Transverse colon (tissue), 4 donors: ENCODE measurements around the gene SEMA4A. TPM values are rescaled to one million over a fixed set of nuclear protein-coding genes. Genes with fewer than 3 reads are reported as not detected.
A peak's percentile ranks its signal among the peaks of the same experiment; 100 is the strongest.

ENCODE experiments used
- DNase-seq: peaks from one replicate; pipeline ENCODE4 v3.0.0-alpha.2; 2019
- H3K27ac ChIP-seq, 4 donors: fragments of 200-600 bp; sonication (generic); 2 replicates each; pipeline ENCODE4 v1.5.1; 2016 to 2018; ENCODE audit warnings: inconsistent platforms in 4 of 4
- H3K27me3 ChIP-seq: fragments of 200-600 bp; sonication (generic); 2 replicates; pipeline ENCODE4 v1.5.1; 2017; ENCODE audit warnings: inconsistent platforms
- H3K36me3 ChIP-seq, 4 donors: fragments of 200-600 bp; sonication (generic); 2 replicates each; pipeline ENCODE4 v1.5.1; 2017 to 2019; ENCODE audit warnings: inconsistent platforms in 4 of 4
- H3K4me1 ChIP-seq, 4 donors: fragments of 200-600 bp; sonication (generic); 2 replicates each; pipeline ENCODE4 v1.5.1; 2017 to 2020; ENCODE audit warnings: inconsistent platforms in 4 of 4
- H3K4me3 ChIP-seq, 4 donors: fragments of 200-600 bp; sonication (generic); 1 replicate in 1 of 4; 2 replicates in 3 of 4; pipeline versions ENCODE4 v1.5.1 to v1.6.1; 2017 to 2019; ENCODE audit warnings: inconsistent platforms in 4 of 4
- H3K9me3 ChIP-seq, 2 donors: fragments of 200-600 bp; sonication (generic); 2 replicates each; pipeline ENCODE4 v1.5.1; 2017 to 2019; ENCODE audit warnings: inconsistent platforms in 2 of 2
- CTCF ChIP-seq, 5 experiments: fragments of 200-600 bp in 3 of 5; fragments of 450-650 bp in 2 of 5; sonication (generic) in 3 of 5; IDR thresholded peaks; 1 replicate in 2 of 5; 2 replicates in 3 of 5; pipeline ENCODE4 v1.5.1; 2016 to 2017; ENCODE audit warnings: antibody characterized with exemption in 5 of 5, inconsistent platforms in 3 of 5, mild to moderate bottlenecking in 2 of 5, moderate library complexity in 1 of 5
- EP300 ChIP-seq: sonication (generic); formaldehyde crosslinking; IDR thresholded peaks from one replicate; pipeline ENCODE4 v1.6.1; 2017; ENCODE audit warnings: antibody characterized with exemption, low read depth
- POLR2A ChIP-seq: fragments of 450-650 bp; IDR thresholded peaks from one replicate; pipeline ENCODE4 v1.6.1; 2016; ENCODE audit warnings: antibody characterized with exemption, mild to moderate bottlenecking, moderate library complexity
- POLR2AphosphoS5 ChIP-seq, 3 donors: sonication (generic); formaldehyde crosslinking; IDR thresholded peaks; one replicate each; pipeline ENCODE4 v1.6.1; 2016; ENCODE audit warnings: antibody characterized with exemption in 3 of 3
- WGBS, 2 donors: methylation state at CpG; one replicate each; pipeline ENCODE4 v1.1.5; 2018; ENCODE audit warnings: low coverage in 1 of 2; 5-methylcytosine and 5-hydroxymethylcytosine counted together
- in situ Hi-C, 4 donors: fragments of 200-750 bp; cut with MboI; loops; one replicate each; pipeline versions ENCODE4 v1.15.0 to v1.15.1; 2017; ENCODE audit warnings: low sequenced_read_pairs in 3 of 4, low pct_ligation_motif_present in 1 of 4, low pct_unique_long_range_greater_than_20kb in 1 of 4
- intact Hi-C: fragments of 100-400 bp; cut with DNase I; formaldehyde crosslinking; loops from one replicate; pipeline ENCODE4 v1.15.1; 2023; ENCODE audit warnings: low total_unique reads
- small RNA-seq, 4 donors: library from RNA; depleted of rRNA; stranded (forward); fragments of <200 nt; gene quantifications; one replicate each; pipeline ENCODE3, GENCODE V24; 2016
- total RNA-seq, 4 donors: library from RNA; depleted of rRNA; stranded (reverse); fragments of >200 nt; gene quantifications; one replicate each; pipeline ENCODE4 v1.1.0, GENCODE V29; 2016

The SEMA4A gene
- total RNA-seq, 4 donors from 2014 or later = 2.6 to 6.0 (median 4.8) TPM; not detected in 1

- Histone ChIP-seq H3K4me3 (no peak overlapping the region), H3K9me3 (no peaks in the 10 kb centered on the region), H3K36me3 (peaks cover 0 to 25% (median 4%) of the 10 kb centered on the region in 4 donors), H3K4me1 (peaks cover 0 to 10% (median 4%) of the 10 kb centered on the region in 4 donors), H3K27ac (peak overlapping the region in 3 of 4 donors; percentile 15 to 47 (median 30)), H3K27me3 (no peaks in the 10 kb centered on the region)
- 60 to 79% methylated on average over 1 to 2 of the region's 2 CpGs for WGBS, 2 donors
- no peak for DNase-seq
- in situ Hi-C loops = loop anchor here in 3 of 4 donors (5.0 to 10.0 kb wide), 3 partner anchors 79 to 134 kb away; no protein-coding TSS in a partner anchor
- intact Hi-C loops = no loop called here
- no peak for TF ChIP-seq CTCF (IDR thresholded peaks at IDR 0.05)
- no peak for TF ChIP-seq POLR2A
- no peak for TF ChIP-seq POLR2AphosphoS5 (IDR thresholded peaks at IDR 0.05)
- no peak for TF ChIP-seq EP300
These were observed 72.7 kb downstream of the SEMA4A start for GRCh38 chr1:156226116-156226538.

- no peak for DNase-seq
- in situ Hi-C loops = loop anchor here in 3 of 4 donors (5.0 to 10.0 kb wide), 3 partner anchors 79 to 134 kb away; no protein-coding TSS in a partner anchor
- H3K36me3 ChIP-seq = peaks cover 0 to 22% (median 1%) of the 10 kb centered on the region in 4 donors
- no peak overlapping the region for H3K4me3 ChIP-seq
- H3K9me3 ChIP-seq = no peaks in the 10 kb centered on the region
- intact Hi-C loops = no loop called here
- peak overlapping the region in 1 of 4 donors; percentile 15 for H3K27ac ChIP-seq
- WGBS, 2 donors = 89% methylated on average over 4 of the region's 4 CpGs; no CpG with 5 or more reads in 1 of the 2 donors
- no peak for TF ChIP-seq CTCF (IDR thresholded peaks at IDR 0.05)
- no peaks in the 10 kb centered on the region for H3K27me3 ChIP-seq
- peaks cover 0 to 10% (median 4%) of the 10 kb centered on the region in 4 donors for H3K4me1 ChIP-seq
These were observed 73.4 kb downstream of the SEMA4A start for GRCh38 chr1:156226782-156227181.

Small RNA genes lying within 50 kb of the gene (small RNA-seq; reads per million reads assigned to genes)
- gene RF00568 = 0 reads per million in 4 donors

Other genes starting within 250 kb of the SEMA4A start
- 10 to 100 TPM in 3 of 4 donors, 1 to 10 TPM in 1; 6.4 to 23.7 (median 17.0) TPM for gene RIT1, start 242.2 kb upstream of the SEMA4A start, total RNA-seq
- 100 to 1,000 TPM in 2 of 4 donors, 10 to 100 TPM in 2; 76.2 to 158 (median 98.7) TPM for gene KHDC4, start 219.2 kb upstream of the SEMA4A start, total RNA-seq
- 10 to 100 TPM in 1 of 4 donors, 1 to 10 TPM in 2, under 1 TPM in 1; 0.80 to 11.6 (median 2.5) TPM for gene RXFP4, start 211.9 kb upstream of the SEMA4A start, total RNA-seq
- 100 to 1,000 TPM; 107 to 244 (median 169) TPM for gene ARHGEF2, start 175.0 kb upstream of the SEMA4A start, total RNA-seq
- 100 to 1,000 TPM in 2 of 4 donors, 10 to 100 TPM in 2; 51.2 to 275 (median 168) TPM for gene SSR2, start 132.6 kb upstream of the SEMA4A start, total RNA-seq
- 10 to 100 TPM in 3 of 4 donors, 1 to 10 TPM in 1; 7.9 to 21.3 (median 16.1) TPM for gene UBQLN4, start 99.8 kb upstream of the SEMA4A start, total RNA-seq
- 10 to 100 TPM; 20.9 to 70.9 (median 47.5) TPM for gene LAMTOR2, start 98.8 kb upstream of the SEMA4A start, total RNA-seq
- gene RAB25, start 92.4 kb upstream of the SEMA4A start, total RNA-seq = 100 to 1,000 TPM; 140 to 213 (median 174) TPM
- under 1 TPM in 3 of 4 donors, not detected in 1; 0.14 to 0.60 (median 0.48) TPM for gene MEX3A, start 71.1 kb upstream of the SEMA4A start, total RNA-seq
- gene LMNA, start 38.9 kb upstream of the SEMA4A start, total RNA-seq = 100 to 1,000 TPM; 300 to 999 (median 324) TPM
- 10 to 100 TPM in 3 of 4 donors, 1 to 10 TPM in 1; 9.6 to 19.9 (median 18.9) TPM for gene SLC25A44, start 40.5 kb downstream of the SEMA4A start, total RNA-seq
- 10 to 100 TPM; 29.9 to 67.3 (median 52.3) TPM for gene PMF1, start 59.4 kb downstream of the SEMA4A start, total RNA-seq
- gene BGLAP, start 88.6 kb downstream of the SEMA4A start, total RNA-seq = 1 to 10 TPM in 2 of 4 donors, not detected in 2; 1.6 to 2.1 TPM
- gene PAQR6, start 94.5 kb downstream of the SEMA4A start, total RNA-seq = 1 to 10 TPM in 2 of 4 donors, not detected in 2; 1.7 to 3.1 TPM
- 100 to 1,000 TPM in 2 of 4 donors, 10 to 100 TPM in 2; 72.1 to 134 (median 102) TPM for gene SMG5, start 129.2 kb downstream of the SEMA4A start, total RNA-seq
- gene TMEM79, start 130.7 kb downstream of the SEMA4A start, total RNA-seq = 10 to 100 TPM in 1 of 4 donors, 1 to 10 TPM in 3; 2.0 to 13.1 (median 3.9) TPM
- 10 to 100 TPM in 3 of 4 donors, 1 to 10 TPM in 1; 4.0 to 65.9 (median 38.2) TPM for gene GLMP, start 142.1 kb downstream of the SEMA4A start, total RNA-seq
- gene VHLL, start 145.7 kb downstream of the SEMA4A start, total RNA-seq = not detected
- 100 to 1,000 TPM in 2 of 4 donors, 10 to 100 TPM in 2; 55.1 to 145 (median 90.7) TPM for gene CCT3, start 184.7 kb downstream of the SEMA4A start, total RNA-seq
- gene TSACC, start 184.9 kb downstream of the SEMA4A start, total RNA-seq = not detected
- gene RHBG, start 215.6 kb downstream of the SEMA4A start, total RNA-seq = not detected